PC-9 (cell line): ENCODE results near the gene FICD. TPM values are rescaled to one million over a fixed set of nuclear protein-coding genes. Genes with fewer than 3 reads are reported as not detected.

ENCODE experiments used
- BruUV-seq: library from RNA; stranded (reverse); fragments of 400-500 nt; replicated peaks from 2 replicates; lab custom pipeline; 2021; lab: Mats Ljungman, UMichigan
- CTCF ChIA-PET: fragments of 300-600 bp; sonication (Branson Sonifier 250); formaldehyde crosslinking; loops from one replicate; lab custom pipeline; 2022; ENCODE audit warnings: antibody characterized with exemption; lab: Charles Lee
- POLR2A ChIA-PET: fragments of 300-600 bp; sonication (Branson Sonifier 250); formaldehyde crosslinking; loops from one replicate; lab custom pipeline; 2022; ENCODE audit warnings: antibody characterized with exemption; ENCODE audit not compliant: unreplicated experiment; lab: Charles Lee
- DNase-seq, 2 experiments: peaks; one replicate each; pipeline versions ENCODE4 v3.0.0 to v3.0.0-alpha.2; 2015 to 2022; ENCODE audit warnings: mixed read lengths in 1 of 2
- H2AFZ ChIP-seq: fragments of 200-600 bp; sonication (generic); 2 replicates; pipeline ENCODE4 v1.8.1; 2017; ENCODE audit warnings: antibody characterized with exemption
- H3F3A ChIP-seq: fragments of 200-600 bp; sonication (generic); 2 replicates; pipeline ENCODE4 v1.8.1; 2017; ENCODE audit warnings: antibody characterized with exemption, mild to moderate bottlenecking, low read depth; ENCODE audit not compliant: insufficient read depth
- H3K27ac ChIP-seq: fragments of 200-600 bp; sonication (generic); 2 replicates; pipeline ENCODE4 v1.6.1; 2016; ENCODE audit warnings: mixed run types
- H3K27me3 ChIP-seq: fragments of 200-600 bp; sonication (generic); 2 replicates; pipeline ENCODE4 v1.6.1; 2016; ENCODE audit warnings: low read depth, mixed run types; ENCODE audit not compliant: insufficient read depth
- H3K36me3 ChIP-seq: fragments of 200-600 bp; sonication (generic); 2 replicates; pipeline ENCODE4 v1.6.1; 2016; ENCODE audit warnings: low read depth, mixed run types
- H3K4me1 ChIP-seq: fragments of 200-600 bp; sonication (generic); replicated peaks from 2 replicates; pipeline ENCODE4 v1.6.1; 2016; ENCODE audit warnings: mixed run types; ENCODE audit not compliant: insufficient read depth
- H3K4me2 ChIP-seq: fragments of 200-600 bp; sonication (generic); 2 replicates; pipeline ENCODE4 v1.6.1; 2017; ENCODE audit warnings: mixed run types
- H3K4me3 ChIP-seq: fragments of 200-600 bp; sonication (generic); 2 replicates; pipeline ENCODE4 v1.6.1; 2016; ENCODE audit warnings: mixed run types
- H3K79me2 ChIP-seq: fragments of 200-600 bp; sonication (generic); 2 replicates; pipeline ENCODE4 v1.6.1; 2017; ENCODE audit warnings: low read depth, mixed run types
- H3K9me2 ChIP-seq: fragments of 200-600 bp; sonication (generic); 2 replicates; pipeline ENCODE4 v1.8.1; 2017; ENCODE audit warnings: mild to moderate bottlenecking; ENCODE audit not compliant: insufficient read depth
- H3K9me3 ChIP-seq: fragments of 200-600 bp; sonication (generic); 2 replicates; pipeline ENCODE4 v1.8.1; 2016; ENCODE audit warnings: low read depth; ENCODE audit not compliant: insufficient read depth
- H4K20me1 ChIP-seq: fragments of 200-600 bp; sonication (generic); 2 replicates; pipeline ENCODE4 v1.8.1; 2017; ENCODE audit not compliant: insufficient read depth
- EZH2 ChIP-seq: fragments of 200-600 bp; sonication (generic); IDR thresholded peaks from 2 replicates; pipeline ENCODE4 v1.8.0; 2017; ENCODE audit warnings: antibody characterized with exemption, low read depth
- intact Hi-C: fragments of 100-400 bp; cut with micrococcal nuclease; formaldehyde crosslinking; loops from one replicate; pipeline ENCODE4 v1.10.0; 2022; ENCODE audit not compliant: unreplicated experiment
- total RNA-seq: library from RNA; stranded (reverse); gene quantifications from 2 replicates; pipeline ENCODE4 v1.2.3, GENCODE V29; 2021
- TF ChIP-seq, protein P1 (sequence below): fragments of 200-600 bp; sonication (generic); conservative IDR thresholded peaks from 2 replicates; pipeline ENCODE4 v1.6.1; 2017; ENCODE audit warnings: mixed run types, antibody characterized with exemption, mild to moderate bottlenecking, moderate library complexity

FICD gene
- total RNA-seq, 1 experiment from 2014 or later = 1.9 TPM

DNA sequence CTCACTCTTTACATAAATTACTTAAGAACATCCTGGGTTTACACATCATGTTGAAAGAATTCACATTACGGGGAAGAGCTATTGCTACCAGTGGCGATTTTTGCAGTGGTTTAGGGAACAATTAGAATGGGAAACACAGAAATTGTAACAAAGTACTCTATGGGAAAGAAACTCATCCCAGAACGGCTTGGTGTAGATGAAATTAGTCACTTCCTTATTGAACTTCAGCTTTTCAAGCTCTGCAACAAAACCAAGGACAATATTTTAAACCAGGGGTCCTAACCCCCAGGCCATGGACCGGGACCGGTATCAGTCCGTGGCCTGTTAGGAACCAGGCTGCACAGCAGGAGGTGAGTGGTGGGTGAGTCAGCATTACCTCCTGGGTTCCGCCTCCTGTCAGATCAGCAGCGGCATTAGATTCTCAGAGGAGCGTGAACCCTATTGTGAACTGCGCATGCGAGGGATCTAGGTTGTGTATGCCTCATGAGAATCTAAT is 32.3 kb upstream of the FICD start:
- H3K27ac ChIP-seq = no peak overlapping the region
- intact Hi-C loops = no loop called here
- H2AFZ ChIP-seq = no peak overlapping the region
- no peaks in the 10 kb centered on the region for H3K4me1 ChIP-seq
- H3K79me2 ChIP-seq = no peaks in the 10 kb centered on the region
- no peaks in the 10 kb centered on the region for H3K9me2 ChIP-seq
- DNase-seq = peak in 1 of 2 experiments; percentile 17
- peaks cover 60% of the 10 kb centered on the region for H3K27me3 ChIP-seq
- H3K36me3 ChIP-seq = no peaks in the 10 kb centered on the region
- H3K4me3 ChIP-seq = no peak overlapping the region
- H4K20me1 ChIP-seq = no peaks in the 10 kb centered on the region
- ChIA-PET POLR2A (no interaction called here), CTCF (interaction anchor here (0.5 kb wide), 1 partner anchor 676 kb away, joined by 12 read pairs; no protein-coding TSS in a partner anchor)
- BruUV-seq = no TSS peak
- no peaks in the 10 kb centered on the region for H3F3A ChIP-seq
- TF ChIP-seq, protein P1, sequence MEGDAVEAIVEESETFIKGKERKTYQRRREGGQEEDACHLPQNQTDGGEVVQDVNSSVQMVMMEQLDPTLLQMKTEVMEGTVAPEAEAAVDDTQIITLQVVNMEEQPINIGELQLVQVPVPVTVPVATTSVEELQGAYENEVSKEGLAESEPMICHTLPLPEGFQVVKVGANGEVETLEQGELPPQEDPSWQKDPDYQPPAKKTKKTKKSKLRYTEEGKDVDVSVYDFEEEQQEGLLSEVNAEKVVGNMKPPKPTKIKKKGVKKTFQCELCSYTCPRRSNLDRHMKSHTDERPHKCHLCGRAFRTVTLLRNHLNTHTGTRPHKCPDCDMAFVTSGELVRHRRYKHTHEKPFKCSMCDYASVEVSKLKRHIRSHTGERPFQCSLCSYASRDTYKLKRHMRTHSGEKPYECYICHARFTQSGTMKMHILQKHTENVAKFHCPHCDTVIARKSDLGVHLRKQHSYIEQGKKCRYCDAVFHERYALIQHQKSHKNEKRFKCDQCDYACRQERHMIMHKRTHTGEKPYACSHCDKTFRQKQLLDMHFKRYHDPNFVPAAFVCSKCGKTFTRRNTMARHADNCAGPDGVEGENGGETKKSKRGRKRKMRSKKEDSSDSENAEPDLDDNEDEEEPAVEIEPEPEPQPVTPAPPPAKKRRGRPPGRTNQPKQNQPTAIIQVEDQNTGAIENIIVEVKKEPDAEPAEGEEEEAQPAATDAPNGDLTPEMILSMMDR = no peak
- no peak for TF ChIP-seq EZH2
- H3K9me3 ChIP-seq = no peaks in the 10 kb centered on the region
- no peak overlapping the region for H3K4me2 ChIP-seq

- H3K4me2 ChIP-seq = no peak overlapping the region
- H3K4me1 ChIP-seq = no peaks in the 10 kb centered on the region
- H3F3A ChIP-seq = no peaks in the 10 kb centered on the region
- H3K36me3 ChIP-seq = no peaks in the 10 kb centered on the region
- H3K4me3 ChIP-seq = no peak overlapping the region
- intact Hi-C loops = no loop called here
- no peaks in the 10 kb centered on the region for H3K9me2 ChIP-seq
- no peaks in the 10 kb centered on the region for H4K20me1 ChIP-seq
- H3K27ac ChIP-seq = no peak overlapping the region
- no peaks in the 10 kb centered on the region for H3K9me3 ChIP-seq
- POLR2A ChIA-PET = no interaction called here
- no peak for DNase-seq
- CTCF ChIA-PET = no interaction called here
- no TSS peak for BruUV-seq
- H3K79me2 ChIP-seq = no peaks in the 10 kb centered on the region
- peaks cover 59% of the 10 kb centered on the region for H3K27me3 ChIP-seq
- no peak for TF ChIP-seq EZH2
- TF ChIP-seq, protein P1 = no peak
- no peak overlapping the region for H2AFZ ChIP-seq
These were observed 31.6 kb upstream of the FICD start for GRCh38 chr12:108483213-108484059.

DNA sequence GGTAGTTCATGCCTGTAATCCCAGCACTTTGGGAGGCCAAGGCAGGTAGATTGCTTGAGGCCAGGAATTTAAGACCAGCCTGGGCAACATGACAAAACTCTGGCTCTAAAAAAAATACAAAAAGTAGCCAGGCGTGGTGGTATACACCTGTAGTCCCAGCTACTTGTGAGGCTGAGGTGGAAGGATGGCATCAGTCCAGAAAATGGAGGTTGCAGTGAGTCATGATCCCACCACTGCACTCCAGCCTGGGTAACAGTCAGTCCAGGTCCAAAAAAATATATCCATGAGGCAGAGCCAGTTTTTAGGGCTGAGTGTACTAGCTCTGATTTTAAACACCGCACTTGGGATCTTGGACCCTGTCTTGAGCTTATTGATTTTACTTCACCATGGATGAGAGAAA is 30.6 kb upstream of the FICD start:
- CTCF ChIA-PET = no interaction called here

More for the DNA sequence above, 30.6 kb upstream of the FICD start:
- H2AFZ ChIP-seq = no peak overlapping the region
- no peak overlapping the region for H3K4me3 ChIP-seq
- H3K9me2 ChIP-seq = no peaks in the 10 kb centered on the region
- H3K36me3 ChIP-seq = no peaks in the 10 kb centered on the region
- POLR2A ChIA-PET = no interaction called here
- no peaks in the 10 kb centered on the region for H3K4me1 ChIP-seq
- no peak overlapping the region for H3K27ac ChIP-seq
- H3K27me3 ChIP-seq = peaks cover 57% of the 10 kb centered on the region
- no TSS peak for BruUV-seq
- H3K4me2 ChIP-seq = no peak overlapping the region
- H3F3A ChIP-seq = no peaks in the 10 kb centered on the region
- no peaks in the 10 kb centered on the region for H4K20me1 ChIP-seq
- no peak for TF ChIP-seq EZH2
- TF ChIP-seq, protein P1 = no peak
- intact Hi-C loops = no loop called here
- no peaks in the 10 kb centered on the region for H3K9me3 ChIP-seq
- DNase-seq = no peak
- no peaks in the 10 kb centered on the region for H3K79me2 ChIP-seq
